Suprapubic skin (tissue), 4 donors: Measurements from ENCODE around the gene PRR3. TPM values are rescaled to one million over a fixed set of nuclear protein-coding genes. Genes with fewer than 3 reads are reported as not detected.

Source experiments
- DNase-seq, 2 donors: peaks; one replicate each; pipeline ENCODE4 v3.0.0-alpha.2; 2019; ENCODE audit warnings: low spot score in 2 of 2
- H3K27ac ChIP-seq: fragments of 200-600 bp; sonication (generic); one replicate; pipeline ENCODE4 v1.5.1; 2019
- H3K27me3 ChIP-seq: fragments of 200-600 bp; sonication (generic); one replicate; pipeline ENCODE4 v1.5.1; 2019
- H3K36me3 ChIP-seq: fragments of 200-600 bp; sonication (generic); one replicate; pipeline ENCODE4 v1.5.1; 2019
- H3K4me1 ChIP-seq: fragments of 200-600 bp; sonication (generic); one replicate; pipeline ENCODE4 v1.5.1; 2019
- H3K4me3 ChIP-seq: fragments of 200-600 bp; sonication (generic); one replicate; pipeline ENCODE4 v1.5.1; 2019; ENCODE audit warnings: mild to moderate bottlenecking
- H3K9me3 ChIP-seq: fragments of 200-600 bp; sonication (generic); one replicate; pipeline ENCODE4 v1.5.1; 2019
- EP300 ChIP-seq: sonication (generic); formaldehyde crosslinking; IDR thresholded peaks from one replicate; pipeline ENCODE4 v1.6.1; 2017; ENCODE audit warnings: antibody characterized with exemption
- POLR2A ChIP-seq, 2 donors: fragments of 450-650 bp; IDR thresholded peaks; one replicate each; pipeline ENCODE4 v1.6.1; 2017; ENCODE audit warnings: antibody characterized with exemption in 2 of 2, mild to moderate bottlenecking in 2 of 2, moderate library complexity in 2 of 2
- POLR2AphosphoS5 ChIP-seq, 3 donors: sonication (generic); formaldehyde crosslinking; IDR thresholded peaks; one replicate each; pipeline ENCODE4 v1.6.1; 2017; ENCODE audit warnings: antibody characterized with exemption in 3 of 3
- WGBS: methylation state at CpG from one replicate; pipeline ENCODE4 v1.1.5; 2018; 5-methylcytosine and 5-hydroxymethylcytosine counted together
- total RNA-seq, 4 donors: library from RNA; depleted of rRNA; stranded (reverse); fragments of >200 nt; gene quantifications; one replicate each; pipeline ENCODE4 v1.1.0, GENCODE V29; 2016
- TF ChIP-seq, protein P1 (sequence below), 2 donors: fragments of 200-600 bp in 1 of 2; fragments of 450-650 bp in 1 of 2; sonication (generic) in 1 of 2; IDR thresholded peaks; one replicate each; pipeline ENCODE4 v1.5.1; 2016 to 2019; ENCODE audit warnings: antibody characterized with exemption in 2 of 2, mild to moderate bottlenecking in 1 of 2, moderate library complexity in 1 of 2

Gene PRR3
- total RNA-seq, 4 donors from 2014 or later = 5.5 to 10.6 (median 9.0) TPM

DNA sequence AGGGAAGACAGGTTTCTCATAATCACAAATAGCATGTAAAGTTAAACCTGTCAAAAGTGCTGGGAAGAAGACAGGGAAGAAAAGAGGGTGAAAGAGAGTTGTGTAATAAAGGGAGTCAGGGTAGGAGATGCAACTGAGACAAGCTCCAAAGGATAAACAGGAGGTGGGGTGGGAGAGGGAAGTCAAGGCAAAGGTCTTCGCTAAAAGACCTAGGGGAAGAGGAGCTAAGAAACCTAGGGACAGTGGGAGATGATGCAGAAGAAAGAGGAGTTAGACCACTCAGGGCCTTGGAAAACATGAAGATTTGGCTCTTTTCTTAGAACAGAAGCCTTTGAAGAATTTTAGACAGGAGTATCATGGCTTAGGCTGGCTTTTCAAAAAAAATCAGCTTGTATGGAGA is 7.0 kb downstream of the PRR3 start:
- Histone ChIP-seq H3K4me1 (no peaks in the 10 kb centered on the region), H3K27ac (no peak overlapping the region), H3K27me3 (no peaks in the 10 kb centered on the region), H3K4me3 (no peak overlapping the region), H3K9me3 (no peaks in the 10 kb centered on the region), H3K36me3 (peaks cover 18% of the 10 kb centered on the region)
- WGBS = 92% methylated on average over 1 of the region's 1 CpG
- TF ChIP-seq EP300 (no peak), POLR2AphosphoS5 (IDR thresholded peaks at IDR 0.05) (no peak), POLR2A (IDR thresholded peaks at IDR 0.05) (no peak)
- TF ChIP-seq, protein P1, sequence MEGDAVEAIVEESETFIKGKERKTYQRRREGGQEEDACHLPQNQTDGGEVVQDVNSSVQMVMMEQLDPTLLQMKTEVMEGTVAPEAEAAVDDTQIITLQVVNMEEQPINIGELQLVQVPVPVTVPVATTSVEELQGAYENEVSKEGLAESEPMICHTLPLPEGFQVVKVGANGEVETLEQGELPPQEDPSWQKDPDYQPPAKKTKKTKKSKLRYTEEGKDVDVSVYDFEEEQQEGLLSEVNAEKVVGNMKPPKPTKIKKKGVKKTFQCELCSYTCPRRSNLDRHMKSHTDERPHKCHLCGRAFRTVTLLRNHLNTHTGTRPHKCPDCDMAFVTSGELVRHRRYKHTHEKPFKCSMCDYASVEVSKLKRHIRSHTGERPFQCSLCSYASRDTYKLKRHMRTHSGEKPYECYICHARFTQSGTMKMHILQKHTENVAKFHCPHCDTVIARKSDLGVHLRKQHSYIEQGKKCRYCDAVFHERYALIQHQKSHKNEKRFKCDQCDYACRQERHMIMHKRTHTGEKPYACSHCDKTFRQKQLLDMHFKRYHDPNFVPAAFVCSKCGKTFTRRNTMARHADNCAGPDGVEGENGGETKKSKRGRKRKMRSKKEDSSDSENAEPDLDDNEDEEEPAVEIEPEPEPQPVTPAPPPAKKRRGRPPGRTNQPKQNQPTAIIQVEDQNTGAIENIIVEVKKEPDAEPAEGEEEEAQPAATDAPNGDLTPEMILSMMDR (IDR thresholded peaks at IDR 0.05) = no peak
- DNase-seq = no peak

DNA sequence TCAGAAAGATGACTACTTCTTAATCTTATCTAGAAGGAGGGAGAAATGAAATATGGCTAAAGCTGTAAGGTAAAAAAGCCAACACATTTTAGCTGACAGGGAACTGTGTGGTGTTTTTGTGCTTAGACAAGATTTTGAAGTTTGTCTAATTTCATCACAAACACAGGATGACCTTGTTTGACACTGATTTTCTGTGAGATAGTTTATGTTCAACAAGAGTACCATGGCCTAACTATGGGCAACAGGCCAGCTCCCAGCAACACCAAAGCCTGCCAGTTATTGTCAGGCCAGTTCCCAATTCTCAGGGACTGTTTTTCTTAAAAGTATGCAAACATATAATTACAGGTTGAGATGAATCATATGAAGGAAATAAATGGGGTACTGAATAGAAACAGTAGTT is 8.7 kb downstream of the PRR3 start:
- TF ChIP-seq, protein P1 (IDR thresholded peaks at IDR 0.05) = no peak
- TF ChIP-seq POLR2AphosphoS5 (IDR thresholded peaks at IDR 0.05) (no peak), EP300 (no peak), POLR2A (IDR thresholded peaks at IDR 0.05) (no peak)
- peaks cover 18% of the 10 kb centered on the region for H3K36me3 ChIP-seq
- H3K27ac ChIP-seq = no peak overlapping the region
- peaks cover 13% of the 10 kb centered on the region for H3K4me1 ChIP-seq
- H3K4me3 ChIP-seq = no peak overlapping the region
- no peak for DNase-seq
- no peaks in the 10 kb centered on the region for H3K27me3 ChIP-seq
- H3K9me3 ChIP-seq = no peaks in the 10 kb centered on the region

DNA sequence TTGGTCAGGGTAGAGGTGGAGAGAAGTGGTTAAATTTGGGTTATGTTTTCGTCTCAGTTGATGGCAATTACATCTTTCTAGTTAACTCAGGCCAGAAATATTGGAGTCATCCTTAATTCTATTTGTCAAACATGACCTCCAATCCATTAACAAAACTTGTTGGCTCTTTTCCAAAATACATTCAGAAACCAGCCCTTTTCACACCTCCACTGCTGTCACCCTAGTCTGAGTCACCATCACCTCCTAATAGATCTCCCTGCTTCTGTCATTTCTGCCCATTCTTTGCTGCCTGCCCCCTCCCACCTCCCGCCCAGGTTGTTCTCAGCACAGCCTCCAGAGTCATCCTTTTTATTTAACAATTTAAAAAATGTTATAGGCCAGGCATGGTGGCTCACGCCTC is 11.2 kb downstream of the PRR3 start:
- WGBS = 69% methylated on average over 3 of the region's 3 CpGs
- H3K4me1 ChIP-seq = peaks cover 29% of the 10 kb centered on the region
- H3K27ac ChIP-seq = no peak overlapping the region
- TF ChIP-seq POLR2A (IDR thresholded peaks at IDR 0.05) (no peak), POLR2AphosphoS5 (IDR thresholded peaks at IDR 0.05) (no peak), EP300 (no peak)
- TF ChIP-seq, protein P1 (IDR thresholded peaks at IDR 0.05) = no peak
- DNase-seq = no peak
- H3K9me3 ChIP-seq = no peaks in the 10 kb centered on the region
- H3K4me3 ChIP-seq = no peak overlapping the region
- no peaks in the 10 kb centered on the region for H3K27me3 ChIP-seq
- H3K36me3 ChIP-seq = peaks cover 1% of the 10 kb centered on the region

DNA sequence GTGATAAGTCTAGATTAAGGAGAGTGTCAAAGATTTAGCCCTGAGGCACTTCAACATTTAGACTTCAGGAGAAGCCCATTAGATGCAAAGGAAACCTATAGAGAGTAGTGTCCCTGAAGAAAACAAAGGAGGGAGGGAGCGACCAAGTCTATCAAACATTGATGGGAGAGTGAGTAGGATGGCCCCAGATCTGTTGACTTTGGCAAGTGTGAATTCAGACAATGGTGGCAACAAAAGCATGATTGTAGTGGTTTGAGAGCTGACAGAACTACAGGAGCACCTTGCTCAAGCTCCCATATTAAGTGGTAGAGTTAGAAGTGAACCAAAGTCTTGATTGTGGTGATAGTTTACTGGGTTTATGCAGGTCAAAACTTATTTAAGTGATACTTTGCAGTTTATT is 13.2 kb downstream of the PRR3 start:
- Histone ChIP-seq H3K36me3 (peaks cover under 1% of the 10 kb centered on the region), H3K4me1 (peaks cover 37% of the 10 kb centered on the region), H3K27ac (peak overlapping the region; percentile 94), H3K27me3 (no peaks in the 10 kb centered on the region), H3K4me3 (peak overlapping the region; percentile 71), H3K9me3 (no peaks in the 10 kb centered on the region)
- TF ChIP-seq EP300 (no peak), POLR2A (IDR thresholded peaks at IDR 0.05) (no peak), POLR2AphosphoS5 (IDR thresholded peaks at IDR 0.05) (no peak)
- TF ChIP-seq, protein P1 (IDR thresholded peaks at IDR 0.05) = no peak
- 71% methylated on average over 1 of the region's 1 CpG for WGBS
- DNase-seq = no peak

DNA sequence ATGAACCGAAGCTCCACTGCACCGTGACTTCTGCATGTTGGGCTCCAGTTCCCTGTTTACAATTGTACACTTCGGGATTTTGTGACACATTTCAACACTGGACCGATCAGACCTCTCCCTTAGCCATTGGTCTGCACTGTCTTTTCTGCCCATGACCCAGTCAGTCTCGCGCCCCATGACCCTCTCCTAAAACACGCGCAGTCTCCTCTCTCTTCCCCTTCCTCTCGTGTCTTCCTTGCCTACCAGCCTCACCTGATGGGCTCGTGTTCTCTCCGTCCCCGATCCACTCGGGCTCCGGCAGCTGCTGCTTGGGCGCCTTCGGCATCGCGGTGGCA is 13.6 kb downstream of the PRR3 start:
- TF ChIP-seq EP300 (no peak), POLR2AphosphoS5 (IDR thresholded peaks at IDR 0.05) (no peak)
- TF ChIP-seq, protein P1 (IDR thresholded peaks at IDR 0.05) = no peak
- Histone ChIP-seq H3K9me3 (no peaks in the 10 kb centered on the region), H3K36me3 (peaks cover 5% of the 10 kb centered on the region), H3K4me1 (peaks cover 37% of the 10 kb centered on the region), H3K27me3 (no peaks in the 10 kb centered on the region), H3K27ac (peak overlapping the region; percentile 94), H3K4me3 (peak overlapping the region; percentile 71)
- WGBS = under 1% methylated on average over 18 of the region's 18 CpGs
- no peak for DNase-seq
